Measurements from ENCODE around the gene ESRP2.

DNA sequence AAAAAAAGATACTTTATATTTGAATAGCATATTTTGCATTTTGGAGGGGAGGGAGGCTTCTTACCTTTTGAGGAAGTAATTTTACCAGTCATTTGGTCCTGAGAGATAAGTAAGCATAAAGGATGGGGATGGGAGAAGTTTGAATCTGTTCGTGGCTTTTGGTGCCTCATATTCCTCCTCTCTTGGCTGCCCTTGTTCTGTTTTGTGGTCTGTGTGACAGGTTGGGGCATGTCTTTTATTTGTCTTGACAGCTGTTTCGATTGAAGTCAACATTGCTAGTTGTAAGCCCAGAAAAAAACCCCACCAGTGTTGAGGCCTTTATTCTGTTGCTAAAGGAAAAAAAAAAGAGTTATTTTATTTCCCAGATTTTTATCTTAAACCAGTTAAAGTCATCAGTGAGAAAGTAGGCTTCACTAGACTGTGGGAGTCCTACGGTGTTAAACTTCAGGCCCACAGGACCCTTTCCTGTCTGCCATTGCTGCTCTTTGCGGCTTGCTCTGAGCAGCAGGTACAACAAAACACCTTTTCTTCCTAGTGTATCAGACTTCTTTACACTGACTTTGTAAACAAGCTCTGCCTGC is 39.8 kb upstream of the ESRP2 start:
- TF ChIP-seq, protein P1, sequence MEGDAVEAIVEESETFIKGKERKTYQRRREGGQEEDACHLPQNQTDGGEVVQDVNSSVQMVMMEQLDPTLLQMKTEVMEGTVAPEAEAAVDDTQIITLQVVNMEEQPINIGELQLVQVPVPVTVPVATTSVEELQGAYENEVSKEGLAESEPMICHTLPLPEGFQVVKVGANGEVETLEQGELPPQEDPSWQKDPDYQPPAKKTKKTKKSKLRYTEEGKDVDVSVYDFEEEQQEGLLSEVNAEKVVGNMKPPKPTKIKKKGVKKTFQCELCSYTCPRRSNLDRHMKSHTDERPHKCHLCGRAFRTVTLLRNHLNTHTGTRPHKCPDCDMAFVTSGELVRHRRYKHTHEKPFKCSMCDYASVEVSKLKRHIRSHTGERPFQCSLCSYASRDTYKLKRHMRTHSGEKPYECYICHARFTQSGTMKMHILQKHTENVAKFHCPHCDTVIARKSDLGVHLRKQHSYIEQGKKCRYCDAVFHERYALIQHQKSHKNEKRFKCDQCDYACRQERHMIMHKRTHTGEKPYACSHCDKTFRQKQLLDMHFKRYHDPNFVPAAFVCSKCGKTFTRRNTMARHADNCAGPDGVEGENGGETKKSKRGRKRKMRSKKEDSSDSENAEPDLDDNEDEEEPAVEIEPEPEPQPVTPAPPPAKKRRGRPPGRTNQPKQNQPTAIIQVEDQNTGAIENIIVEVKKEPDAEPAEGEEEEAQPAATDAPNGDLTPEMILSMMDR (IDR thresholded peaks at IDR 0.05 in 8 of 11, conservative IDR thresholded peaks at IDR 0.05 in 3 of 11), result no peak
- TF ChIP-seq POLR2A (IDR thresholded peaks at IDR 0.05), result no peak

Measured in spleen (tissue), 7 donors.